ENCODE data around the gene MACC1.
"Not testable (repeated sequence)": the region's sequence is repeated elsewhere in the genome, so short reads cannot be mapped to it uniquely, and the experiment has no call there.

Gene MACC1

DNA sequence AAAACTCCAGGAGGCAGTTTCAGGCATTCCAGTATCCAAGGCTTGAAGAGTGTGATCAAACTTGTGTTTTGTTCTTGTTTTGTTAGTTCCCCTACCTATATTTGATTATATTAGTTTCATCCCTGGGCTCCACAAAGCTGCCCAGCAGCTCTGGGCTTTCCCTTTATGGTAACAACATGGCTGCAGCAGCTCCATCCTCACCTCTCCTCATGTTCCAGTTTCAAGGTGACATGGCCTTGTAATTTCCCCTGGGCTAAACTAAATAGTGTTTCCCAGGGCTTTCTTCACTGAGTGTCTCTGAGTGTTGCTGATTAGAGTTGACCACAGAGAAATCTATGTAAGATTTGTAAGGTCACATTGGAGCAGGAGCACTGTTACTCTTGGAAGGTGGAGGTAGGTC is 83.4 kb downstream of the MACC1 start:
- DNase-seq (ENCODE audit: low read depth in 2 of 3, low spot score in 1 of 3): no peak

- DNase-seq (ENCODE audit: low read depth in 2 of 3, low spot score in 1 of 3): no peak
Observed at GRCh38 chr7:20132585-20132984, 84.6 kb downstream of the MACC1 start.

DNA sequence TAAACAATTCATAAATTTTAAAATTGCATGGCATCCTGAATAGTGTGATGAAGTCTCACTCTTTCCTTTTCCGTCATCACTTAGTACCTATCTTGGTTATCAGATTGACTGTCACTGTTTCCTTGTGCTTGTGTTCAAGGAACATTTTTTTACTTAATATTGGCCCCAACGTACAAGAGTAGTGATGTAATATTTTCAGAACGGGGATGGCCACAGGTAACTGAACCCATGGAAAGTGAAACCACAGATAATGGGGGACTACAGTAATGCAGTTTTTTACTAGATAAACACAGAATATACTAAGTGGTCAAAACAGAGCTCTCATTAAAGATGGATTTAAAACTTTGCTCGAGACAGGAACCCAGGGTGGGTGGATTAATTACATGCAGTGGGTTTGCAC is 85.4 kb downstream of the MACC1 start:
- DNase-seq (ENCODE audit: low read depth in 2 of 3, low spot score in 1 of 3): no peak

- DNase-seq (ENCODE audit: low read depth in 2 of 3, low spot score in 1 of 3): no peak
Observed at GRCh38 chr7:20129920-20130319, 87.3 kb downstream of the MACC1 start.

- DNase-seq (ENCODE audit: low read depth in 2 of 3, low spot score in 1 of 3): no peak
Observed at GRCh38 chr7:20128001-20128400, 89.2 kb downstream of the MACC1 start.

DNA sequence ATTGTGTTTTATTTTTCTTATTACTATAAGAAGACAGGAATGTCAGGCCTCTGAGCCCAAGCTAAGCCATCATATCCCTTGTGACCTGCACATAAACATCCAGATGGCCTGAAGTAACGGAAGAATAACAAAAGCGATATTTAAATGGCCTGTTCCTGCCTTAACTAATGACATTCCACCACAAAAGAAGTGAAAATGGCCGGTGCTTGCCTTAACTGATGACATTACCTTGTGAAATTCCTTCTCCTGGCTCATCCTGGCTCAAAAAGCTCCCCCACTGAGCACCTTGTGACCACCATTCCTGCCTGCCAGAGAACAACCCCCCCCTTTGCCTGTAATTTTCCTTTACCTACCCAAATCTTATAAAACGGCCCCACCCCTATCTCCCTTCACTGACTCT is 91.1 kb downstream of the MACC1 start:
- not testable (repeated sequence) for DNase-seq (ENCODE audit: low read depth in 2 of 3, low spot score in 1 of 3)

- not testable (repeated sequence) for DNase-seq (ENCODE audit: low read depth in 2 of 3, low spot score in 1 of 3)
Observed at GRCh38 chr7:20124087-20124486, 93.1 kb downstream of the MACC1 start.

- DNase-seq (ENCODE audit: low read depth in 2 of 3, low spot score in 1 of 3): not testable (repeated sequence)
Observed at GRCh38 chr7:20122653-20123316, 94.4 kb downstream of the MACC1 start.

- no peak for DNase-seq (ENCODE audit: low read depth in 2 of 3, low spot score in 1 of 3)
Observed at GRCh38 chr7:20122073-20122472, 95.1 kb downstream of the MACC1 start.

DNA sequence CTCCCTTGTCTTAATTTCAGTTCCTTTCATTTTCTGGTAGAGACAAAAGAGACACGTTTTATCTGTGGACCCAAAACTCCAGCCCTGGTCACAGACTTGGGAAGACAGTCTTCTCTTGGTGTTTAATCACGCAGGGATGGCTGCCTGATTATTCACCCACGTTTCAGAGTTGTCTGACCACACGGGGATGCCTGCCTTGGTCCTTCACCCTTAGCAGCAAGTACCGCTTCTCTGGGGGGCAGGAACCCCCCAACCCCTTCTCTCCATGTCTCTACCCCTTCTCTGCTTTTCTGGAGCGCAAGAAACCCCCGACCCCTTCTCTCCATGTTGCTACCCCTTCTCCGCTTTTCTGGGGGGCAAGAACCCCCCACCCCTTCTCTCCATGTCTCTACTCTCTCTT is 95.8 kb downstream of the MACC1 start:
- DNase-seq (ENCODE audit: low read depth in 2 of 3, low spot score in 1 of 3): no peak

DNA sequence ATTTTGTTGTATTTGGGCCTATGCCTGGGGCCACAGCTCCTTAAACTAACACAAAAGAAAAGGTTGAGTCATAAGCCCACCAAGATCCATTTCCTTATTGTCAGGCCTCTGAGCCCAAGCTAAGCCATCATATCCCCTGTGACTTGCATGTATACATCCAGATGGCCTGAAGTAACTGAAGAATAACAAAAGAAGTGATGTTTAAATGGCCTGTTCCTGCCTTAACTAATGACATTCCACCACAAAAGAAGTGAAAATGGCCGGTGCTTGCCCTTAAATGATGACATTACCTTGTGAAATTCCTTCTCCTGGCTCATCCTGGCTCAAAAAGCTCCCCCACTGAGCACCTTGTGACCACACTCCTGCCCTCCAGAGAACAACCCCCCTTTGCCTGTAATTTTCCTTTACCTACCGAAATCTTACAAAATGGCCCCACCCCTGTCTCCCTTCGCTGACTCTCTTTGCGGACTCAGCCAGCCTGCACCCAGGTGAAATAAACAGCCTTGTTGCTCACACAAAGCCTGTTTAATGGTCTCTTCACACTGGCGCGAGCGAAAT is 96.5 kb downstream of the MACC1 start:
- DNase-seq (ENCODE audit: low read depth in 2 of 3, low spot score in 1 of 3): not testable (repeated sequence)

DNA sequence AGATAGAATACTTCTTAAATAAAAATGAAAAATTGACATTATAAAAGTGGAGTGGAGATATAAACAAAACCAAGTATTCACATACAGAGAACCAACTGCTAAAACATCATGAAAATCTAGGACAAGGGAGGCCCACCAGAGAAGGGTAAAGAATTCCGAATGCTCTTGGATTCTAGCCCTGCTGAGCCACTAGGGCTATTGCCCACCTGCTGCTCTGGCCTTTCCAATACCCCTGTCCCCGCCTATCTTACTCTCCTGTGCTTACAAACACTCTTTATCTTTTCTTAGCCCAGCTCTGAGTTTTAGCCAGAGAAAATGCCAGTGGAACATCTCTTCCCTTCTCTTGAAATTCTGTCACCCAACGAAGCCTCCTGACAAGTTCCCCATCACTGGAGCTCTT is 100.3 kb downstream of the MACC1 start:
- DNase-seq (ENCODE audit: low read depth in 2 of 3, low spot score in 1 of 3): no peak

GRCh38 chr7:20114468-20114867 is 102.7 kb downstream of the MACC1 start:
- DNase-seq (ENCODE audit: low read depth in 2 of 3, low spot score in 1 of 3): no peak

DNA sequence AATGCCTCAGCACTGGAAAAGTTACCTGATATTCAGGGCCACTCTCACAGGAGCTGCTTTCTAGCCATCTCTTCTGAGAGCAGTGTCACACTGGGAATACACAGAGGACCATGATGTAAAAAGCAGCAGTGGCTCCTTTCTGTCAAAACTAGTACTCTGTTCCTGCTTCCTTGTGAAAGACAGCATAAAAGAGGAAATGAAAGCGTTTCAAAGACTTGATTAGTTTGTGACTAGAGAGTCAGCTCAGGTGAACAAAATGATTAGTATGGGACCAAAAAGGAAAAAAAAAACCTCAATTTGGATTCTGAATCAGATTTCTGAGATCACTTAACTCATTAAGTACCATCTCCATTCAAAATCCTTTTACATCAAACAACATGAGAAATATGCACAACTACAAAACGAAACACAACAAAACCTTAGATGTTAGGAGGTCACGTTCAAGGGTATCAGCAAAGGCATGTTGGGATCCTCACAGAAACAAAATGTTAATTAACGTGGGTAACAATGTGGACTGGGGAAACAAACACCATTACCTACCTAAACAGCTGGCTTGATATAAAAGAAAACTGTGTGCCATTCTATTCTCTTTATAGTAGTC is 103.7 kb downstream of the MACC1 start:
- DNase-seq (ENCODE audit: low read depth in 2 of 3, low spot score in 1 of 3): no peak

- DNase-seq (ENCODE audit: low read depth in 2 of 3, low spot score in 1 of 3): no peak
Observed at GRCh38 chr7:20112696-20113095, 104.5 kb downstream of the MACC1 start.

DNA sequence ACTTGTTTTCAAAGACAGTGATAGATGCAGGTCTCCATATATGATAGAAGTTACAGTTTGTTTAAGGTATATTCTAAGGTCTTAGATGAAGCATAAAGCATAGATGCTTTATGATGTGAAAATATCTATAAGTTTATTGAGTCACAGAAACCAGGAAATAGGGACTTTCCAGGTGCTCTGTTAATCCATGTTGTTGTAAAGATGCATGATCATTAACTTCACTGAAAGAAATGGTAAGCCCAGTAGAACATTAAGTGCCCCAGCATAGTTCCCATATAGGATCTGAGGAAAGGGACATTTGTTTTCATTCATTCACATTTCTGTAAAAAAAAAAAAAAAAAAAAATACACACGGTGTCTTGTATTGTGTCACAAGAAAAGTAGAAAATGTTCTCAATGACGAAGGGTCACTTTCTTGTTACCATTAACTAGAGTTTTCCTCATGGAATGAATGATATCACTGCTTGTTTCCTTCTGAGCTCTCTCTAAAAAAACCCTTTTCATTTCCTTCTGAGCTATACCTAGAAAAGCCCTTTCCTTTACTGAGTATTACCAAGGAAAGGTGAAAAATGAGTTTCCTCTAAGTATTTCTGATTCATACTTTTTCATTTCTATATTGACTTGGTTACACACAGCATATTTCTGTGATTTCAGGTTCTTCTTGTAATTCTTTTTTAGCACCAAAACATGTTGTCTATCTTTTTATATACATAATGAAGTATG is 105.2 kb downstream of the MACC1 start:
- DNase-seq (ENCODE audit: low read depth in 2 of 3, low spot score in 1 of 3): no peak

DNA sequence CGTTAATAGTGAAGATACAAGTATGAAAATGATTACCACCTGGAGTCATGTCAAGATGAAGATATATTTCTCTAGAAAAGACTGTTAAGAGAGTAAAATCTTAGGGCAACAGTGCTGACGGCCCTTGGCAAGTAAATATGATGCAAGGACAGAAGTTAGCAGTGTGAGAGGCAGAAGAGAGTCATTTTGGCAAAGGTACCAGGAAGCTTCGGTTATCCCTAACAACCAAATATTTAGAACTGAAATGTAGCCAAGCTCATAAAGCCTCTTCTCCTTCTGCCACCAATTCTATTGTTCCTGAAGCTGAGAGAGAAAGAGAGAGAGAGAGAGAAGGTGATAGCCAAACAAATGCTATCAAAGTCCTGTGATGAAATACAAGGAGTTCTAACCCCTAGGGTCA is 109.6 kb downstream of the MACC1 start:
- DNase-seq (ENCODE audit: low read depth in 2 of 3, low spot score in 1 of 3): no peak

DNA sequence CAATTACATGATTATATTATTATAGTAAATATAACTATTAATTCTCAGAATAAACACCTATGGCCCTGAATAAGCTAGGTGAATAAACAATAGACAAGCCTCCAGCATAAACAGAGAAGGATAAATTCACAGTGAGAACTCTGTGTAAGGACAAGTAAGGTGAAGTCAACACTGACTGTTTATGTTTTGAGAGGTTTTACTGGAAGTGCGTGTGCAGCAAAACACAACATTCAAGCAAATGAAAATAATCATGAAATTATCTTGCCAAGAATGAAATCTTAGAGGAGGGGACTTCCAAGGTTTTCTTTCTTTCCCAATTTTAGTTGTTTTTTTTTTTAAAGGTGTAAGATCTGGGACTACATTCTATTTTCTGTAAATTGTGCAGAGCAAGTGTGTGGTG is 112.5 kb downstream of the MACC1 start:
- DNase-seq (ENCODE audit: low read depth in 2 of 3, low spot score in 1 of 3): no peak

DNA sequence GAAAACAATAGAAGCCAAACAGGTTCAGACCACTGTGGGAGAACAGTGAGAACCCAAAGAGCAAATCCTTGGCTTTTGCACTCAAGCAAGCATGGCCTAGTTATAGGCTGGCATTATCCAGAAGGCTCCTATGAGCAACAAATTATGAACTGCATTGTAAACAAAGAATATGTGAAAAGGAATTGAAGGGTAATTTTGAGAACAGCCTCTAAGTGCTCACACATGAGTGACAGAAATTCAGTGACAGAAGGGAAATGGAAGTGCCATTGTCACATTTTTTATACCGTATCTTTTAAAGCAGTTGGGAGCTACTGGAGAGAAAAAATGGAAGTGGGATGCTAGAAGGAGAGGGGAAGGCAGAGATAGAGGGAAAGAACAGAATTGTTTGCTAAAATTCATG is 114.2 kb downstream of the MACC1 start:
- DNase-seq (ENCODE audit: low read depth in 2 of 3, low spot score in 1 of 3): no peak

DNA sequence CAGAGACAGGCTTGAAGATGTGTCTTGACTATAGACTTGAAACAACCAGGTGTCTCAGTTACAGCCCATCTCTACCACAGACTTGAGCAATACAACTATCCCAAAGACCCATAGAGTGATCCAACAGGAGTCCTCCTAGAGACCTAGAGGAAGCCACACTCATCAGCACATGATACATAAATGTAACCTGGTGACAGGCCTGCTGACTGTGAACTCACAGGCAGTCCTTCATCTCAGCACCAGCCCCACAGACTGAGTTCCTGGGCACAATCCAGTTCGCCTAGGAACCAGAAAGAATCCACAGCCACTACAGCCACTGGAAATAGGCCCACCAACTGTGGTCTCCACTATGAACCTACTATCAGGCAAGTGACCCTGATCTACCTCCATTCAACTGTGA is 121.3 kb downstream of the MACC1 start:
- no peak for DNase-seq (ENCODE audit: low read depth in 2 of 3, low spot score in 1 of 3)

GRCh38 chr7:20095436-20095835 is 121.7 kb downstream of the MACC1 start:
- no peak for DNase-seq (ENCODE audit: low read depth in 2 of 3, low spot score in 1 of 3)

DNA sequence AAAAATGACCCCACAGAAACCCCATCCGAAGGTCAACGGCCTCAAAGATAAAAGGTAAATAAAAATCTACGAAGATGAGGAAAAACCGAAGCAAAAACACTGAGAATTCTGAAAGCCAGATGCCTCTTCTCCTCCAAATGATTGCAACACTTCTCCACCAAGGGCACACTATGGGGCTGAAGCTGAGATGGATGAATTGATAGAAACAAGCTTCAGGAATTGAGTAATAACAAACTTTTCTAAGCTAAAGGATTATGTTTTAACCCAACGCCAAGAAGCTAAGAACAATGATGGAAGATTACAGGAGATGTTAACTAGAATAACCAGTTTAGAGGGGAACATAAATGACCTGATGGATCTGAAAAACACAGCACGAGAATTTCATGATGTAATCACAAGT is 127.8 kb downstream of the MACC1 start:
- DNase-seq (ENCODE audit: low read depth in 2 of 3, low spot score in 1 of 3): no peak

Measured in stimulated activated CD4-positive, alpha-beta T cell treated with anti-CD3 and anti-CD28 coated beads, Interleukin-12 subunit alpha, Interleukin-12 subunit beta, amount 100 ng/mL, for 48 hours (primary cell).